HUES6 (cell line): ENCODE results near the gene VEGFB.

ENCODE experiments used
- H3K27ac ChIP-seq: 2 replicates; pipeline ENCODE4 v1.7.0; 2013; ENCODE audit warnings: low read depth, mild to moderate bottlenecking, low read length, inconsistent platforms
- H3K27me3 ChIP-seq: 2 replicates; pipeline ENCODE4 v1.6.1; 2013; ENCODE audit warnings: low read length; ENCODE audit not compliant: control insufficient read depth, insufficient read depth
- H3K36me3 ChIP-seq: 2 replicates; pipeline ENCODE4 v1.6.1; 2013; ENCODE audit warnings: low read length; ENCODE audit not compliant: control insufficient read depth, insufficient read depth
- H3K4me1 ChIP-seq: 2 replicates; pipeline ENCODE4 v1.6.1; 2013; ENCODE audit warnings: low read length; ENCODE audit not compliant: control insufficient read depth, insufficient read depth
- H3K4me3 ChIP-seq: 2 replicates; pipeline ENCODE4 v1.5.1; 2013; ENCODE audit warnings: low read depth, low read length
- H3K9ac ChIP-seq: one replicate; pipeline ENCODE4 v1.6.1; 2013; ENCODE audit warnings: mild to moderate bottlenecking, low read length
- H3K9me3 ChIP-seq: 2 replicates; pipeline ENCODE4 v1.6.1; 2013; ENCODE audit warnings: low read depth, low read length; ENCODE audit not compliant: control insufficient read depth, insufficient read depth

VEGFB gene

DNA sequence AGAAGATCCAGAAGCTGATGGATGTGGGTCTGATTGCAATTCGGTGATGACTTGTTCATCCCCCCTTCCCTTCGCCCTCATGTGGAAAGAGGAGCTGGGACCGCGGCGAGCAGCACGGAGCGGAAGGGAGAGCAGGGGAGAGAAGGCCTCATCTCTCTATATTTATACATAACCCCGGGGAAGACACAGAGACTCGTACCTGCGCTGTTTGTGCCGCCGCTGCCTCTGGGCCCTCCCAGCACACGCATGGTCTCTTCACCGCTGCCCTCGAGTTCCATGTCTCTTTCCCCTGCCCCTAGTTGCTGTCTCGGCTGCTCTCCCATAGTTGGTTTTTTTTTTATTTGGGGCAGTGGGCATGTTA is 30.3 kb upstream of the VEGFB start:
- Histone ChIP-seq H3K9me3 (no peaks in the 10 kb centered on the region), H3K27ac (no peak overlapping the region), H3K4me3 (no peak overlapping the region), H3K4me1 (peaks cover 8% of the 10 kb centered on the region; the same call in 1 of the 2 replicates), H3K9ac (no peak overlapping the region), H3K36me3 (peaks cover 90% of the 10 kb centered on the region), H3K27me3 (no peaks in the 10 kb centered on the region)

GRCh38 chr11:64204464-64204989 is 29.9 kb upstream of the VEGFB start:
- Histone ChIP-seq H3K9me3 (no peaks in the 10 kb centered on the region), H3K4me3 (no peak overlapping the region), H3K27me3 (no peaks in the 10 kb centered on the region), H3K27ac (no peak overlapping the region), H3K36me3 (peaks cover 88% of the 10 kb centered on the region), H3K4me1 (peaks cover 8% of the 10 kb centered on the region; the same call in 1 of the 2 replicates), H3K9ac (no peak overlapping the region)

DNA sequence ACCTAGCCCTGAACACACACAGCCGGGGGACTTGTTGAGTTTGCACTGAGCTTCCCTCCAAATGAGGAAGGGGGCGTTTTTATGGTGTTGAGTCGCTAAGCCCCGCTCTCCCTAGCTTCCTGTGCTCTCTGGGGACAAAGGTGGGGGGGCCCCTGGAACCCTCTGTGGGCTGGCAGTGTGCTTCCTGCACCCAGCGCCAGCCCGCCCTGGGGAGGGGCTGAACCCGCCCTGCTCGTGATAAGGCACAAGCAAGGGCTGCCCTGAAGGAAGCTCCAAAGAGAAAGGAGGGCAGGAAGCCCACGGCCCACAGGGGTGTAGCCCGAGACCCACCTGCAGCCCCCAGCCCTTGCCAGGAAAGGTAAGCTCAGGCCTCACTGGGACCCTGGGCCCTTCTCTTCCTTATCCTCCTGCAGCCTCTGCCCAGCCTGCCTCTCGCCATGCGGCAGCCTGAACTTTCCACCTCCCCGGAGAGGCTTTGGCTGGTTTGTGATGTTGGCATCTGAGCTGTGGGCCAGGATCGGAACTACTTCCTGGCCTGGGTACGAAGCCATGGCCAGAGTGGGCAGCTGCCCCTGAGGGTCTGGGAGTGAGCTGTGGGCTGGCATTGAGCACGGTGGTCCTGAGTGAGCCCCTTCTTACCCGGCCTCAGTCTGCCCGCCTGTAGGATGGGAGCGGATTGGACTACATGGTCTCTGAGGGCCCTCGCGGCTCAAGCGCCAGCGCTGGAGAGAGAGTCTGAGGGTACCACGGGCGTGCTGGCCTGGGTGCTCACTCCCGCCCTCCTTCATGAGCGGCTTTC is 27.7 kb upstream of the VEGFB start, which contains the start of gene FERMT3:
Gene FERMT3 (plus strand): TSS at position 265 of the 799 bp plus-strand sequence. CDS start 644 bp downstream, outside the sequence.
- H3K27ac ChIP-seq, result no peak within 1 kb of the TSS; the same call in none of the 2 replicates
- peaks cover 8% of the 10 kb centered on the region; the same call in 1 of the 2 replicates for H3K4me1 ChIP-seq
- H3K9ac ChIP-seq, result peak within 1 kb of the TSS; percentile 46
- H3K9me3 ChIP-seq, result no peaks in the 10 kb centered on the region
- no peak within 1 kb of the TSS for H3K4me3 ChIP-seq
- peaks cover 78% of the 10 kb centered on the region for H3K36me3 ChIP-seq
- no peaks in the 10 kb centered on the region for H3K27me3 ChIP-seq

GRCh38 chr11:64207256-64208085 is 26.9 kb upstream of the VEGFB start:
- Histone ChIP-seq H3K9me3 (no peaks in the 10 kb centered on the region), H3K9ac (peak overlapping the region; percentile 46), H3K4me3 (no peak overlapping the region), H3K36me3 (peaks cover 79% of the 10 kb centered on the region), H3K4me1 (peaks cover 8% of the 10 kb centered on the region; the same call in 1 of the 2 replicates), H3K27ac (no peak overlapping the region; the same call in 1 of the 2 replicates), H3K27me3 (no peaks in the 10 kb centered on the region)

GRCh38 chr11:64208086-64208795 is 26.1 kb upstream of the VEGFB start:
- Histone ChIP-seq H3K4me3 (no peak overlapping the region), H3K9ac (no peak overlapping the region), H3K27ac (no peak overlapping the region), H3K36me3 (peaks cover 73% of the 10 kb centered on the region), H3K4me1 (peaks cover 8% of the 10 kb centered on the region; the same call in 1 of the 2 replicates), H3K27me3 (no peaks in the 10 kb centered on the region), H3K9me3 (no peaks in the 10 kb centered on the region)

GRCh38 chr11:64208796-64209562 is 25.4 kb upstream of the VEGFB start:
- Histone ChIP-seq H3K4me3 (no peak overlapping the region), H3K36me3 (peaks cover 66% of the 10 kb centered on the region), H3K27ac (no peak overlapping the region), H3K4me1 (peaks cover 8% of the 10 kb centered on the region; the same call in 1 of the 2 replicates), H3K27me3 (no peaks in the 10 kb centered on the region), H3K9ac (no peak overlapping the region), H3K9me3 (no peaks in the 10 kb centered on the region)

DNA sequence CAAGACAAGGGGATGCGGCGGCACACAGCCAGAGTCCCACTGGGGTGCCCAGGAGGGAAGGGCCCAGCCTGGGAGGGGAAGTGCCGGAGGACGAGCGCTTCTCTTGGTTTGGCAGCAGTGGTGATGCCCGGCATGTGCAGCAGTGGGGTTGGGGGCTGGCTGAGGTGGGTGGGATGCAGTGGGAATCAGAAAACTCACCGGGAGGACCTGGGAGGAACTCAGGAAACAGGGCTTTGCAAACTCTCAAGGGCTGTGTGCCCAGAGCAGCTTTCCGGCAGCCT is 24.9 kb upstream of the VEGFB start:
- Histone ChIP-seq H3K9ac (no peak overlapping the region), H3K4me3 (no peak overlapping the region), H3K9me3 (no peaks in the 10 kb centered on the region), H3K27ac (no peak overlapping the region), H3K4me1 (peaks cover 8% of the 10 kb centered on the region; the same call in 1 of the 2 replicates), H3K36me3 (peaks cover 61% of the 10 kb centered on the region), H3K27me3 (no peaks in the 10 kb centered on the region)

- no peak overlapping the region for H3K4me3 ChIP-seq
- no peak overlapping the region for H3K9ac ChIP-seq
- H3K27ac ChIP-seq, result no peak overlapping the region
- no peaks in the 10 kb centered on the region for H3K27me3 ChIP-seq
- peaks cover 8% of the 10 kb centered on the region; the same call in 1 of the 2 replicates for H3K4me1 ChIP-seq
- no peaks in the 10 kb centered on the region for H3K9me3 ChIP-seq
- H3K36me3 ChIP-seq, result peaks cover 59% of the 10 kb centered on the region
Observed at GRCh38 chr11:64210301-64211020, 23.9 kb upstream of the VEGFB start.

GRCh38 chr11:64211181-64211872 is 23.1 kb upstream of the VEGFB start:
- Histone ChIP-seq H3K4me3 (no peak overlapping the region), H3K9me3 (no peaks in the 10 kb centered on the region), H3K27me3 (no peaks in the 10 kb centered on the region), H3K27ac (no peak overlapping the region), H3K4me1 (peaks cover 8% of the 10 kb centered on the region; the same call in 1 of the 2 replicates), H3K9ac (no peak overlapping the region), H3K36me3 (peaks cover 50% of the 10 kb centered on the region)
